Thoracic aorta (tissue), 2 donors: ENCODE data around the gene GLCE. TPM values are rescaled to one million over a fixed set of nuclear protein-coding genes. Genes with fewer than 3 reads are reported as not detected.

Source experiments
- ATAC-seq: fragments of 150-250 bp; one replicate; pipeline ENCODE4 v1.8.0; 2017; ENCODE audit warnings: low read depth; ENCODE audit not compliant: insufficient number of reproducible peaks, low FRiP score
- DNase-seq: peaks from one replicate; pipeline ENCODE4 v3.0.0-alpha.2; 2020; ENCODE audit warnings: low spot score
- H3K27ac ChIP-seq, 2 donors: fragments of 200-600 bp; sonication (generic); 1 replicate in 1 of 2; 2 replicates in 1 of 2; pipeline ENCODE4 v1.5.1; 2016; ENCODE audit warnings: mild to moderate bottlenecking in 2 of 2, moderate library complexity in 2 of 2
- H3K27me3 ChIP-seq: fragments of 200-600 bp; sonication (generic); replicated peaks from 2 replicates; pipeline ENCODE4 v1.6.0; 2016; ENCODE audit warnings: mild to moderate bottlenecking; ENCODE audit not compliant: insufficient read depth
- H3K36me3 ChIP-seq: fragments of 200-600 bp; sonication (generic); one replicate; pipeline ENCODE4 v1.5.1; 2016
- H3K4me1 ChIP-seq, 2 donors: fragments of 200-600 bp; sonication (generic); 1 replicate in 1 of 2; 2 replicates in 1 of 2; pipeline versions ENCODE4 v1.5.1 to v1.6.0; 2016; ENCODE audit warnings: low read depth in 2 of 2, mild to moderate bottlenecking in 1 of 2; ENCODE audit not compliant: control insufficient read depth in 1 of 2
- H3K4me3 ChIP-seq: fragments of 200-600 bp; sonication (generic); 2 replicates; pipeline ENCODE4 v1.5.1; 2016; ENCODE audit warnings: mild to moderate bottlenecking
- H3K9me3 ChIP-seq: fragments of 200-600 bp; sonication (generic); 2 replicates; pipeline ENCODE4 v1.5.1; 2016
- CTCF ChIP-seq: fragments of 200-600 bp; sonication (generic); IDR thresholded peaks from one replicate; pipeline ENCODE4 v1.5.1; 2019; ENCODE audit warnings: antibody characterized with exemption
- total RNA-seq, 2 donors: library from RNA; depleted of rRNA; stranded (reverse); fragments of >200 nt; gene quantifications; one replicate each; pipeline versions ENCODE4 v1.1.0 to v1.2.3, GENCODE V29; 2016

GLCE gene
- total RNA-seq, 2 donors from 2014 or later = 8.5 to 11.8 TPM

- Histone ChIP-seq H3K4me1 (no peaks in the 10 kb centered on the region), H3K9me3 (no peaks in the 10 kb centered on the region), H3K36me3 (no peaks in the 10 kb centered on the region), H3K27me3 (no peaks in the 10 kb centered on the region), H3K4me3 (no peak overlapping the region), H3K27ac (no peak overlapping the region)
- ATAC-seq = no peak
- no peak for TF ChIP-seq CTCF
- no peak for DNase-seq
Observed at GRCh38 chr15:69236505-69236904, 76.1 kb downstream of the GLCE start.

GRCh38 chr15:69237718-69238117 lies 77.3 kb downstream of the GLCE start:
- Histone ChIP-seq H3K4me1 (no peaks in the 10 kb centered on the region), H3K36me3 (no peaks in the 10 kb centered on the region), H3K4me3 (no peak overlapping the region), H3K27me3 (no peaks in the 10 kb centered on the region), H3K9me3 (no peaks in the 10 kb centered on the region), H3K27ac (no peak overlapping the region)
- no peak for DNase-seq
- no peak for TF ChIP-seq CTCF
- no peak for ATAC-seq

- Histone ChIP-seq H3K27ac (no peak overlapping the region), H3K36me3 (no peaks in the 10 kb centered on the region), H3K4me1 (no peaks in the 10 kb centered on the region), H3K4me3 (no peak overlapping the region), H3K9me3 (no peaks in the 10 kb centered on the region), H3K27me3 (no peaks in the 10 kb centered on the region)
- ATAC-seq (no peak), DNase-seq (no peak)
- TF ChIP-seq CTCF = no peak
Observed at GRCh38 chr15:69244798-69245197, 84.4 kb downstream of the GLCE start.

GRCh38 chr15:69253156-69253555 lies 92.7 kb downstream of the GLCE start:
- no peaks in the 10 kb centered on the region for H3K27me3 ChIP-seq
- H3K27ac ChIP-seq = no peak overlapping the region
- no peak for TF ChIP-seq CTCF
- DNase-seq (no peak), ATAC-seq (no peak)
- no peaks in the 10 kb centered on the region for H3K36me3 ChIP-seq
- H3K4me3 ChIP-seq = no peak overlapping the region
- peaks cover 3 to 6% of the 10 kb centered on the region in 2 donors for H3K4me1 ChIP-seq
- H3K9me3 ChIP-seq = no peaks in the 10 kb centered on the region

- Histone ChIP-seq H3K27me3 (no peaks in the 10 kb centered on the region), H3K27ac (no peak overlapping the region), H3K9me3 (no peaks in the 10 kb centered on the region), H3K36me3 (no peaks in the 10 kb centered on the region), H3K4me3 (no peak overlapping the region), H3K4me1 (no peaks in the 10 kb centered on the region)
- DNase-seq (no peak), ATAC-seq (no peak)
- peak; percentile 47 for TF ChIP-seq CTCF
Observed at GRCh38 chr15:69265347-69265955, 105.0 kb downstream of the GLCE start.
